OCI-LY3 (cell line): ENCODE data around the gene FICD.

Source experiments
- H2AFZ ChIP-seq: fragments of 200-600, 300-600 bp; shearing (Covaris generic); 2 replicates; pipeline ENCODE4 v1.6.0; 2014; ENCODE audit warnings: antibody characterized with exemption, low read depth, low read length
- H3K27ac ChIP-seq: fragments of 200-600, 300-600 bp; sonication (generic); 2 replicates; pipeline ENCODE4 v1.5.1; 2014; ENCODE audit warnings: mild to moderate bottlenecking, low read length, moderate library complexity, mixed read lengths
- H3K27me3 ChIP-seq: fragments of 200-600, 300-600 bp; sonication (generic); 2 replicates; pipeline ENCODE4 v1.6.1; 2014; ENCODE audit warnings: low read depth, low read length, mixed read lengths
- H3K36me3 ChIP-seq: fragments of 200-600, 300-600 bp; sonication (generic); replicated peaks from 2 replicates; pipeline ENCODE3; 2014; ENCODE audit warnings: low read depth, low read length, mixed read lengths
- H3K4me1 ChIP-seq: fragments of 300-600, 200-600 bp; sonication (generic); 2 replicates; pipeline ENCODE4 v1.6.1; 2014; ENCODE audit warnings: low read length, mixed read lengths
- H3K4me2 ChIP-seq: fragments of 200-600, 300-600 bp; sonication (generic); 2 replicates; pipeline ENCODE4 v1.6.1; 2014; ENCODE audit warnings: low read length, mixed read lengths
- H3K4me3 ChIP-seq: fragments of 300-600, 200-600 bp; sonication (generic); 2 replicates; pipeline ENCODE4 v1.5.1; 2014; ENCODE audit warnings: antibody characterized with exemption, mild to moderate bottlenecking, low read length, moderate library complexity
- H3K79me2 ChIP-seq: fragments of 300-600, 200-600 bp; shearing (Covaris generic); 2 replicates; pipeline ENCODE4 v1.6.1; 2014; ENCODE audit warnings: mild to moderate bottlenecking, low read length, mixed read lengths
- H3K9ac ChIP-seq: fragments of 300-600, 200-600 bp; shearing (Covaris generic); 2 replicates; pipeline ENCODE4 v1.6.0; 2014; ENCODE audit warnings: mild to moderate bottlenecking, low read length, moderate library complexity
- H3K9me3 ChIP-seq: fragments of 200-600, 300-600 bp; shearing (Covaris generic); 2 replicates; pipeline ENCODE4 v1.6.1; 2014; ENCODE audit warnings: low read length, mixed read lengths; ENCODE audit not compliant: insufficient read depth
- H4K20me1 ChIP-seq: fragments of 200-600, 300-600 bp; sonication (generic); 2 replicates; pipeline ENCODE4 v1.6.1; 2016; ENCODE audit warnings: low read length, mixed read lengths; ENCODE audit not compliant: insufficient read depth
- EZH2phosphoT487 ChIP-seq: fragments of 200-600 bp; shearing (Covaris generic); IDR thresholded peaks from 2 replicates; pipeline ENCODE4 v1.6.1; 2018; ENCODE audit warnings: antibody characterized with exemption, mixed run types, low read depth
- TF ChIP-seq, protein P1 (sequence below): fragments of 200-600, 300-600 bp; sonication (generic); IDR thresholded peaks from 2 replicates; pipeline ENCODE4 v1.5.1; 2014; ENCODE audit warnings: antibody characterized with exemption, low read length, low read depth

The FICD gene

GRCh38 chr12:108564724-108565123 is 49.6 kb downstream of the FICD start:
- no peak overlapping the region for H3K4me2 ChIP-seq
- H3K9me3 ChIP-seq: no peaks in the 10 kb centered on the region
- no peak overlapping the region for H2AFZ ChIP-seq
- peaks cover 44% of the 10 kb centered on the region for H3K79me2 ChIP-seq
- H3K9ac ChIP-seq: no peak overlapping the region
- peaks cover 65% of the 10 kb centered on the region for H3K4me1 ChIP-seq
- H4K20me1 ChIP-seq: peaks cover 5% of the 10 kb centered on the region
- TF ChIP-seq EZH2phosphoT487: no peak
- TF ChIP-seq, protein P1, sequence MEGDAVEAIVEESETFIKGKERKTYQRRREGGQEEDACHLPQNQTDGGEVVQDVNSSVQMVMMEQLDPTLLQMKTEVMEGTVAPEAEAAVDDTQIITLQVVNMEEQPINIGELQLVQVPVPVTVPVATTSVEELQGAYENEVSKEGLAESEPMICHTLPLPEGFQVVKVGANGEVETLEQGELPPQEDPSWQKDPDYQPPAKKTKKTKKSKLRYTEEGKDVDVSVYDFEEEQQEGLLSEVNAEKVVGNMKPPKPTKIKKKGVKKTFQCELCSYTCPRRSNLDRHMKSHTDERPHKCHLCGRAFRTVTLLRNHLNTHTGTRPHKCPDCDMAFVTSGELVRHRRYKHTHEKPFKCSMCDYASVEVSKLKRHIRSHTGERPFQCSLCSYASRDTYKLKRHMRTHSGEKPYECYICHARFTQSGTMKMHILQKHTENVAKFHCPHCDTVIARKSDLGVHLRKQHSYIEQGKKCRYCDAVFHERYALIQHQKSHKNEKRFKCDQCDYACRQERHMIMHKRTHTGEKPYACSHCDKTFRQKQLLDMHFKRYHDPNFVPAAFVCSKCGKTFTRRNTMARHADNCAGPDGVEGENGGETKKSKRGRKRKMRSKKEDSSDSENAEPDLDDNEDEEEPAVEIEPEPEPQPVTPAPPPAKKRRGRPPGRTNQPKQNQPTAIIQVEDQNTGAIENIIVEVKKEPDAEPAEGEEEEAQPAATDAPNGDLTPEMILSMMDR: no peak
- H3K36me3 ChIP-seq: peaks cover 42% of the 10 kb centered on the region
- no peaks in the 10 kb centered on the region for H3K27me3 ChIP-seq
- no peak overlapping the region for H3K4me3 ChIP-seq
- peak overlapping the region; percentile 5; the same call in 1 of the 2 replicates for H3K27ac ChIP-seq

GRCh38 chr12:108565146-108565545 is 50.1 kb downstream of the FICD start:
- H3K4me1 ChIP-seq: peaks cover 65% of the 10 kb centered on the region
- TF ChIP-seq, protein P1: no peak
- TF ChIP-seq EZH2phosphoT487: no peak
- H3K4me3 ChIP-seq: no peak overlapping the region
- peaks cover 1% of the 10 kb centered on the region for H4K20me1 ChIP-seq
- peak overlapping the region; percentile 99; the same call in 1 of the 2 replicates for H3K27ac ChIP-seq
- H3K79me2 ChIP-seq: peaks cover 40% of the 10 kb centered on the region
- H3K4me2 ChIP-seq: peak overlapping the region; percentile 79; the same call in 1 of the 2 replicates
- H3K9me3 ChIP-seq: no peaks in the 10 kb centered on the region
- H3K36me3 ChIP-seq: peaks cover 42% of the 10 kb centered on the region
- H2AFZ ChIP-seq: no peak overlapping the region
- no peak overlapping the region for H3K9ac ChIP-seq
- no peaks in the 10 kb centered on the region for H3K27me3 ChIP-seq

DNA sequence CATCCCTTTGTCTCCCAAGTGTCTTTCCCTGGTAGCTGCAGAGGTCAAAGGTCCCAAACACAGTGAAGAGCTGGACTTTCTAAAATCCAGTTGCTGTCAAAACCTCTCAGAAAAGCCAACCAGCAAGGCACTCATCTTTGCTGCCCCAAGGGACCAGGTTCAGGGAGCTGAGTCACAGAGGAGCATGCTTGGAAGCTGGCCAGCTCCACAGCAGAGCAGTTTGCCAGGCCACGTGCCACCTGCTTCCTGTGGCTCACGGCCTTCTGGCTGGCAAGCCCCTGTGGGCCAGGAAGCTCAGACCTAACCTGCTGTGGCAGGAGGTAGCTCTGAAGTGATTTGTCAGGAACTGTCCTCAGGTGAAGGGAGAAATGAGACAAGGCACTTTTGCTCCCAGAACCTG is 50.9 kb downstream of the FICD start:
- Histone ChIP-seq H3K36me3 (peaks cover 42% of the 10 kb centered on the region), H3K4me3 (peak overlapping the region; percentile 4; the same call in 1 of the 2 replicates), H2AFZ (no peak overlapping the region), H3K9me3 (no peaks in the 10 kb centered on the region), H3K4me1 (peaks cover 74% of the 10 kb centered on the region), H3K27me3 (no peaks in the 10 kb centered on the region), H3K9ac (peak overlapping the region; percentile 85), H3K27ac (peak overlapping the region; percentile 99), H3K4me2 (peak overlapping the region; percentile 79), H3K79me2 (peaks cover 32% of the 10 kb centered on the region), H4K20me1 (no peaks in the 10 kb centered on the region)
- no peak for TF ChIP-seq EZH2phosphoT487
- TF ChIP-seq, protein P1: no peak

DNA sequence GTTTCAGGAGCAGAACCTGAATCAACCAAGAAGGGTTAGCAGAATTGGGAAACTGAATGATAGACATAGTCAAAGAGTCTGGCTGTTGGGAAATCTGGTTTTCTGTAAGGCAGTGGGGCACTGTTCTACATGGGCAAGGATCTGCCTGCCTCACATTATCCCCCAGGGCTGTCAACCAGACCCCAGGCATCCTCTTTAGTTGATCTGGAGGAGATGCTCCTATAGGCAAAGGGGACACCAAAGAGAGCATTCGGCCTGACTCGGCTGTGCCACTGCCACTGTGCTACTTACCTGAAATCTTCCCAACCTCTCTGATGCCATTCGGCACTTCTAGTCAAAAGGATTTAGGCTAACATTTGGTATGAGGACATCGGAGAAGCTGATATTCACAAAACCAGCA is 51.4 kb downstream of the FICD start:
- peak overlapping the region; percentile 79 for H3K4me2 ChIP-seq
- H3K9ac ChIP-seq: peak overlapping the region; percentile 85; the same call in 1 of the 2 replicates
- no peaks in the 10 kb centered on the region for H3K27me3 ChIP-seq
- no peaks in the 10 kb centered on the region for H3K9me3 ChIP-seq
- H3K36me3 ChIP-seq: peaks cover 46% of the 10 kb centered on the region
- H2AFZ ChIP-seq: no peak overlapping the region
- H3K27ac ChIP-seq: peak overlapping the region; percentile 99
- H4K20me1 ChIP-seq: no peaks in the 10 kb centered on the region
- no peak for TF ChIP-seq EZH2phosphoT487
- TF ChIP-seq, protein P1: no peak
- H3K79me2 ChIP-seq: peaks cover 31% of the 10 kb centered on the region
- no peak overlapping the region for H3K4me3 ChIP-seq
- H3K4me1 ChIP-seq: peaks cover 78% of the 10 kb centered on the region
